Measurements from ENCODE around the gene CDK6. TPM values are rescaled to one million over a fixed set of nuclear protein-coding genes. Genes with fewer than 3 reads are reported as not detected.

Gene CDK6
- total RNA-seq, 6 experiments from 2014 or later = 6.9 to 23.7 (median 17.0) TPM

- Histone ChIP-seq H3K27me3 (no peaks in the 10 kb centered on the region), H3K36me3 (no peaks in the 10 kb centered on the region), H3K4me1 (peaks cover 0 to 43% (median 9%) of the 10 kb centered on the region in 4 donors), H3K9me3 (no peaks in the 10 kb centered on the region), H3K4me3 (no peak overlapping the region), H3K27ac (peak overlapping the region in 1 of 3 donors; percentile 74)
- no peak for TF ChIP-seq POLR2A (IDR thresholded peaks at IDR 0.05)
- TF ChIP-seq CTCF (IDR thresholded peaks at IDR 0.05) = no peak
- intact Hi-C loops (cut with DNase I) = loop anchor here in 1 of 2 donors (10.0 kb wide), 1 partner anchor 138 kb away; the partner anchor contains the start of gene CDK6
- no peak for ATAC-seq
- no peak for DNase-seq
- WGBS (ENCODE audit: insufficient coverage, low coverage, low lambda C conversion rate, missing lambda C conversion rate) = 76% methylated on average over 6 of the region's 6 CpGs
These were observed 139.4 kb downstream of the CDK6 start for GRCh38 chr7:92697012-92697411.

- 70% methylated on average over 4 of the region's 4 CpGs for WGBS (ENCODE audit: insufficient coverage, low coverage, low lambda C conversion rate, missing lambda C conversion rate)
These were observed 139.8 kb downstream of the CDK6 start for GRCh38 chr7:92696584-92696983.

GRCh38 chr7:92695308-92696261, 140.8 kb downstream of the CDK6 start:
- peak overlapping the region; percentile 37 to 57 (median 57) for H3K4me3 ChIP-seq
- peaks cover 0 to 43% (median 9%) of the 10 kb centered on the region in 4 donors for H3K4me1 ChIP-seq
- intact Hi-C loops (cut with DNase I) = loop anchor here in 1 of 2 donors (10.0 kb wide), 1 partner anchor 139 kb away; the partner anchor contains the start of gene CDK6
- WGBS (ENCODE audit: insufficient coverage, low coverage, low lambda C conversion rate, missing lambda C conversion rate) = 8% methylated on average over 15 of the region's 15 CpGs
- TF ChIP-seq CTCF (IDR thresholded peaks at IDR 0.05) (no peak), POLR2A (IDR thresholded peaks at IDR 0.05) (peak; percentile 38)
- H3K27me3 ChIP-seq = no peaks in the 10 kb centered on the region
- no peaks in the 10 kb centered on the region for H3K36me3 ChIP-seq
- peak overlapping the region; percentile 71 to 90 (median 74) for H3K27ac ChIP-seq
- no peaks in the 10 kb centered on the region for H3K9me3 ChIP-seq
- DNase-seq = peak; percentile 61 to 89 (median 86)
- ATAC-seq = peak; percentile 80 to 92 (median 87)

More at GRCh38 chr7:92696584-92696983, 139.8 kb downstream of the CDK6 start:
- no peaks in the 10 kb centered on the region for H3K9me3 ChIP-seq
- TF ChIP-seq POLR2A (IDR thresholded peaks at IDR 0.05) (no peak), CTCF (IDR thresholded peaks at IDR 0.05) (no peak)
- no peaks in the 10 kb centered on the region for H3K36me3 ChIP-seq
- intact Hi-C loops (cut with DNase I) = loop anchor here in 1 of 2 donors (10.0 kb wide), 1 partner anchor 138 kb away; the partner anchor contains the start of gene CDK6
- H3K27ac ChIP-seq = peak overlapping the region; percentile 71 to 90 (median 74)
- no peaks in the 10 kb centered on the region for H3K27me3 ChIP-seq
- ATAC-seq (no peak), DNase-seq (no peak)
- peaks cover 0 to 43% (median 9%) of the 10 kb centered on the region in 4 donors for H3K4me1 ChIP-seq
- no peak overlapping the region for H3K4me3 ChIP-seq

GRCh38 chr7:92694211-92694610, 142.2 kb downstream of the CDK6 start:
- Histone ChIP-seq H3K9me3 (no peaks in the 10 kb centered on the region), H3K36me3 (no peaks in the 10 kb centered on the region), H3K27me3 (no peaks in the 10 kb centered on the region), H3K27ac (peak overlapping the region; percentile 71 to 90 (median 74)), H3K4me1 (peaks cover 0 to 37% (median 9%) of the 10 kb centered on the region in 4 donors), H3K4me3 (no peak overlapping the region)
- DNase-seq = no peak
- TF ChIP-seq CTCF (IDR thresholded peaks at IDR 0.05) (no peak), POLR2A (IDR thresholded peaks at IDR 0.05) (no peak)
- ATAC-seq = peak in 1 of 4 donors; percentile 21
- intact Hi-C loops (cut with DNase I) = loop anchor here in 1 of 2 donors (10.0 kb wide), 1 partner anchor 141 kb away; the partner anchor contains the start of gene CDK6

Data from right lobe of liver (tissue), 6 donors.